ENCODE data around the gene NRGN. TPM values are rescaled to one million over a fixed set of nuclear protein-coding genes. Genes with fewer than 3 reads are reported as not detected.

NRGN gene
- total and polyA plus RNA-seq, 10 of the 15 experiments (the other 5 are each of a cell fraction or from before 2014, with no cell fraction given) = 0.36 to 3.2 (median 1.1) TPM; not detected in 2

DNA sequence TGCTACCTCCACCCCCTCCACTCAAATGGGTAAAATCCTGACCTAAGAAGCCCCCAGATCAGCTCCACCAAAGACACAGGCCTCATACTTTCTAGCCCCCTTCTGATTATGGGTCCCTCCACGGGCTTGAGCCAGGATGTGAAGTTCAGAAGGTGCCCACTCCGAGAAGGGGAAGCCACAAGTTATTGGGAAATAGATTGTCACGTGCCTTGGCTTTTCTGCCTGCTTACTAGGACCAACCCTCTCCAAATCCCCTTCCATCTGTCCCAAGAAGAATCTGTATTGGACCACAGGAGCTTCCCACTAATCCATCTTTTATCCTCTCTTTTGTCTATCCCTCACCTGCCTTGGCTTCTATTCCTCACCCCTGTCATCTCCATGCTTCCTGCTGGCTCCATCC, 3.0 kb upstream of the NRGN start:
- POLR2A ChIA-PET = no interaction called here
- H4K20me1 ChIP-seq (ENCODE audit: control insufficient read depth, insufficient read depth) = no peaks in the 10 kb centered on the region
- H3K9ac ChIP-seq (ENCODE audit: control insufficient read depth, insufficient read depth, low read length) = no peak overlapping the region
- SMC1A ChIA-PET (ENCODE audit: uncharacterized antibody, unreplicated experiment) = interaction anchor here (1.1 kb wide), 1 partner anchor 27 kb away, joined by 3 read pairs; no protein-coding TSS in a partner anchor
- 14% methylated on average over 3 of the region's 3 CpGs for WGBS (ENCODE audit: insufficient coverage, insufficient replicate concordance, low lambda C conversion rate, missing lambda C conversion rate)
- intact Hi-C loops (cut with micrococcal nuclease; ENCODE audit: unreplicated experiment) = no loop called here
- CTCF ChIA-PET = interaction anchor here (0.5 to 3.6 kb wide), 4 partner anchors 9 to 66 kb away, joined by 3 to 9 read pairs (median 6); no protein-coding TSS in a partner anchor
- peaks cover 2 to 3% of the 10 kb centered on the region in 2 experiments; a peak in 1 of 4 replicates for H3K27me3 ChIP-seq (replicated peaks in 1 of 2; ENCODE audit: control insufficient read depth in 2 of 2, insufficient read depth in 2 of 2, low read length in 1 of 2)
- H2AFZ ChIP-seq (ENCODE audit: control insufficient read depth, low read depth, low read length) = no peak overlapping the region
- no peak for DNase-seq (ENCODE audit: low read depth, low spot score)
- H3K4me2 ChIP-seq (ENCODE audit: control insufficient read depth, insufficient read depth) = no peak overlapping the region
- no peak for ATAC-seq
- in situ Hi-C loops (cut with MboI) = no loop called here
- no peaks in the 10 kb centered on the region for H3K36me3 ChIP-seq (ENCODE audit: control insufficient read depth in 2 of 2, insufficient read depth in 2 of 2, low read length in 1 of 2)
- BruUV-seq (replicated peaks) = no TSS peak
- no peaks in the 10 kb centered on the region for H3K9me3 ChIP-seq (replicated peaks; ENCODE audit: control insufficient read depth, insufficient read depth, low read length)
- no peak overlapping the region for H3K27ac ChIP-seq (ENCODE audit: control insufficient read depth, insufficient read depth)
- H3K4me3 ChIP-seq = no peak overlapping the region
- FAIRE-seq = no peak
- H3K79me2 ChIP-seq (ENCODE audit: control insufficient read depth, insufficient read depth, low read length) = no peaks in the 10 kb centered on the region
- RAD21 ChIA-PET (ENCODE audit: unreplicated experiment) = no interaction called here
- H3K4me1 ChIP-seq (ENCODE audit: control insufficient read depth, insufficient read depth, low read length) = peaks cover 10% of the 10 kb centered on the region
- TF ChIP-seq RAD51 (IDR thresholded peaks at IDR 0.05) (no peak), CREB1 (IDR thresholded peaks at IDR 0.05; ENCODE audit: low read depth) (no peak), HSF1 (IDR thresholded peaks at IDR 0.05; ENCODE audit: low read depth, low read length) (no peak), HDAC6 (IDR thresholded peaks at IDR 0.05; ENCODE audit: unreplicated experiment) (no peak), RB1 (IDR thresholded peaks at IDR 0.05; ENCODE audit: borderline replicate concordance) (no peak), PML (IDR thresholded peaks at IDR 0.05; ENCODE audit: low read length) (no peak), PBX3 (IDR thresholded peaks at IDR 0.05; ENCODE audit: insufficient replicate concordance, low read depth, low read length) (no peak), ZNF687 (IDR thresholded peaks at IDR 0.05) (no peak)
- TF ChIP-seq, protein P1, sequence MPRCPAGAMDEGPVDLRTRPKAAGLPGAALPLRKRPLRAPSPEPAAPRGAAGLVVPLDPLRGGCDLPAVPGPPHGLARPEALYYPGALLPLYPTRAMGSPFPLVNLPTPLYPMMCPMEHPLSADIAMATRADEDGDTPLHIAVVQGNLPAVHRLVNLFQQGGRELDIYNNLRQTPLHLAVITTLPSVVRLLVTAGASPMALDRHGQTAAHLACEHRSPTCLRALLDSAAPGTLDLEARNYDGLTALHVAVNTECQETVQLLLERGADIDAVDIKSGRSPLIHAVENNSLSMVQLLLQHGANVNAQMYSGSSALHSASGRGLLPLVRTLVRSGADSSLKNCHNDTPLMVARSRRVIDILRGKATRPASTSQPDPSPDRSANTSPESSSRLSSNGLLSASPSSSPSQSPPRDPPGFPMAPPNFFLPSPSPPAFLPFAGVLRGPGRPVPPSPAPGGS (IDR thresholded peaks at IDR 0.05; ENCODE audit: borderline replicate concordance, insufficient read depth, low read depth, low read length, poor library complexity, severe bottlenecking) = no peak
- TF ChIP-seq, protein P2, sequence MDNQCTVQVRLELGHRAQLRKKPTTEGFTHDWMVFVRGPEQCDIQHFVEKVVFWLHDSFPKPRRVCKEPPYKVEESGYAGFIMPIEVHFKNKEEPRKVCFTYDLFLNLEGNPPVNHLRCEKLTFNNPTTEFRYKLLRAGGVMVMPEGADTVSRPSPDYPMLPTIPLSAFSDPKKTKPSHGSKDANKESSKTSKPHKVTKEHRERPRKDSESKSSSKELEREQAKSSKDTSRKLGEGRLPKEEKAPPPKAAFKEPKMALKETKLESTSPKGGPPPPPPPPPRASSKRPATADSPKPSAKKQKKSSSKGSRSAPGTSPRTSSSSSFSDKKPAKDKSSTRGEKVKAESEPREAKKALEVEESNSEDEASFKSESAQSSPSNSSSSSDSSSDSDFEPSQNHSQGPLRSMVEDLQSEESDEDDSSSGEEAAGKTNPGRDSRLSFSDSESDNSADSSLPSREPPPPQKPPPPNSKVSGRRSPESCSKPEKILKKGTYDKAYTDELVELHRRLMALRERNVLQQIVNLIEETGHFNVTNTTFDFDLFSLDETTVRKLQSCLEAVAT (IDR thresholded peaks at IDR 0.05) = no peak

Data from GM12878 (cell line).